SU-DHL-6 (cell line): ENCODE results near the gene SMIM5.

Source experiments
- EZH2phosphoT487 ChIP-seq: fragments of 200-600 bp; sonication (generic), shearing (Covaris generic); conservative IDR thresholded peaks from 2 replicates; pipeline ENCODE4 v1.6.1; 2018; ENCODE audit warnings: mild to moderate bottlenecking, antibody characterized with exemption, low read length, moderate library complexity, mixed read lengths
- TF ChIP-seq, protein P1 (sequence below): fragments of 200-600 bp; sonication (generic); IDR thresholded peaks from one replicate; pipeline ENCODE4 v1.5.1; 2017; ENCODE audit warnings: antibody characterized with exemption, mild to moderate bottlenecking, low read length, moderate library complexity; ENCODE audit not compliant: insufficient read depth, poor library complexity, severe bottlenecking

DNA sequence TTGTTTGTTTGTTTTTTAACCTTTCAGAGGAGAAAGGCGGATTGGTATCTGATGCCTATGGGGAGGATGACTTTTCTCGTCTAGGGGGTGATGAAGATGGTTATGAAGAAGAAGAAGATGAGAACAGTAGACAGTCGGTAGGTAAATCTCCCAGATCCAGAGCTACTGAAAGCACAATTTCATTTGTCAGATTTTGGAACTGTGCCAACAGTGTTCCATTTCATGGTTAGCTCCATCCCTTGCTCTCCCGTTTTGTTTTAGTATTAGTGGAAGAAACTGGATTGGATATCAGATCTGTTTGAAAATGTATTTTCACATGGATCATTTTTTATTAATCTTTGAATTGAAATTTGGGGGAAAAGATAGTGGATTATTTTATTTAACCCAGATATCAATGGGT, 35.3 kb downstream of the SMIM5 start:
- TF ChIP-seq, protein P1, sequence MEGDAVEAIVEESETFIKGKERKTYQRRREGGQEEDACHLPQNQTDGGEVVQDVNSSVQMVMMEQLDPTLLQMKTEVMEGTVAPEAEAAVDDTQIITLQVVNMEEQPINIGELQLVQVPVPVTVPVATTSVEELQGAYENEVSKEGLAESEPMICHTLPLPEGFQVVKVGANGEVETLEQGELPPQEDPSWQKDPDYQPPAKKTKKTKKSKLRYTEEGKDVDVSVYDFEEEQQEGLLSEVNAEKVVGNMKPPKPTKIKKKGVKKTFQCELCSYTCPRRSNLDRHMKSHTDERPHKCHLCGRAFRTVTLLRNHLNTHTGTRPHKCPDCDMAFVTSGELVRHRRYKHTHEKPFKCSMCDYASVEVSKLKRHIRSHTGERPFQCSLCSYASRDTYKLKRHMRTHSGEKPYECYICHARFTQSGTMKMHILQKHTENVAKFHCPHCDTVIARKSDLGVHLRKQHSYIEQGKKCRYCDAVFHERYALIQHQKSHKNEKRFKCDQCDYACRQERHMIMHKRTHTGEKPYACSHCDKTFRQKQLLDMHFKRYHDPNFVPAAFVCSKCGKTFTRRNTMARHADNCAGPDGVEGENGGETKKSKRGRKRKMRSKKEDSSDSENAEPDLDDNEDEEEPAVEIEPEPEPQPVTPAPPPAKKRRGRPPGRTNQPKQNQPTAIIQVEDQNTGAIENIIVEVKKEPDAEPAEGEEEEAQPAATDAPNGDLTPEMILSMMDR, result no peak
- no peak for TF ChIP-seq EZH2phosphoT487
